Osteocyte (in vitro differentiated cells): ENCODE data around the gene MAPRE3. TPM values are rescaled to one million over a fixed set of nuclear protein-coding genes. Genes with fewer than 3 reads are reported as not detected.

Experiments used
- DNase-seq: peaks from one replicate; pipeline ENCODE4 v3.0.0; 2021; ENCODE audit warnings: mixed read lengths; ENCODE audit not compliant: unreplicated experiment; ENCODE audit errors: extremely low spot score
- H3K27ac Mint-ChIP-seq: one replicate; pipeline ENCODE4 v1.8.0; 2021; ENCODE audit warnings: mild to moderate bottlenecking, mixed read lengths; ENCODE audit not compliant: unreplicated experiment
- H3K27me3 Mint-ChIP-seq: one replicate; pipeline ENCODE4 v1.8.0; 2021; ENCODE audit warnings: mixed read lengths; ENCODE audit not compliant: unreplicated experiment
- H3K36me3 Mint-ChIP-seq: one replicate; pipeline ENCODE4 v1.8.0; 2021; ENCODE audit warnings: mixed read lengths; ENCODE audit not compliant: unreplicated experiment
- H3K4me1 Mint-ChIP-seq: one replicate; pipeline ENCODE4 v1.8.0; 2021; ENCODE audit warnings: mixed read lengths; ENCODE audit not compliant: unreplicated experiment
- H3K4me3 Mint-ChIP-seq: one replicate; pipeline ENCODE4 v1.8.0; 2021; ENCODE audit warnings: mild to moderate bottlenecking, moderate library complexity, mixed read lengths; ENCODE audit not compliant: unreplicated experiment
- H3K9me3 Mint-ChIP-seq: one replicate; pipeline ENCODE4 v1.8.0; 2021; ENCODE audit warnings: mixed read lengths; ENCODE audit not compliant: unreplicated experiment
- CTCF ChIP-seq: fragments of 200-600 bp; sonication (generic); IDR thresholded peaks from 2 replicates; pipeline ENCODE4 v1.5.0; 2021; ENCODE audit warnings: antibody characterized with exemption, mild to moderate bottlenecking, moderate library complexity
- total RNA-seq: library from RNA; stranded (reverse); gene quantifications from 2 replicates; pipeline ENCODE4 v1.2.1, GENCODE V29; 2021

Gene MAPRE3
- total RNA-seq, 1 donor from 2014 or later: 9.4 TPM

GRCh38 chr2:26934335-26934724 lies 36.1 kb upstream of the MAPRE3 start:
- Mint-ChIP-seq H3K4me3 (no peak overlapping the region), H3K4me1 (no peaks in the 10 kb centered on the region), H3K27me3 (peaks cover 30% of the 10 kb centered on the region), H3K27ac (no peak overlapping the region), H3K36me3 (no peaks in the 10 kb centered on the region), H3K9me3 (no peaks in the 10 kb centered on the region)
- TF ChIP-seq CTCF: no peak
- DNase-seq: peak; percentile 73

GRCh38 chr2:26934985-26935384 lies 35.5 kb upstream of the MAPRE3 start:
- no peak overlapping the region for H3K4me3 Mint-ChIP-seq
- H3K27me3 Mint-ChIP-seq: peaks cover 31% of the 10 kb centered on the region
- TF ChIP-seq CTCF: no peak
- no peak for DNase-seq
- H3K9me3 Mint-ChIP-seq: no peaks in the 10 kb centered on the region
- no peaks in the 10 kb centered on the region for H3K36me3 Mint-ChIP-seq
- no peaks in the 10 kb centered on the region for H3K4me1 Mint-ChIP-seq
- H3K27ac Mint-ChIP-seq: no peak overlapping the region

GRCh38 chr2:26936855-26937254 lies 33.6 kb upstream of the MAPRE3 start:
- Mint-ChIP-seq H3K27ac (no peak overlapping the region), H3K9me3 (no peaks in the 10 kb centered on the region), H3K4me1 (no peaks in the 10 kb centered on the region), H3K4me3 (no peak overlapping the region), H3K36me3 (no peaks in the 10 kb centered on the region), H3K27me3 (peaks cover 31% of the 10 kb centered on the region)
- DNase-seq: no peak
- TF ChIP-seq CTCF: no peak

GRCh38 chr2:26938399-26939118 lies 31.9 kb upstream of the MAPRE3 start:
- no peak for TF ChIP-seq CTCF
- Mint-ChIP-seq H3K9me3 (no peaks in the 10 kb centered on the region), H3K36me3 (no peaks in the 10 kb centered on the region), H3K27ac (no peak overlapping the region), H3K4me3 (no peak overlapping the region), H3K27me3 (peaks cover 26% of the 10 kb centered on the region), H3K4me1 (no peaks in the 10 kb centered on the region)
- no peak for DNase-seq

GRCh38 chr2:26940001-26940400 lies 30.4 kb upstream of the MAPRE3 start:
- Mint-ChIP-seq H3K27me3 (peaks cover 16% of the 10 kb centered on the region), H3K27ac (no peak overlapping the region), H3K36me3 (no peaks in the 10 kb centered on the region), H3K9me3 (no peaks in the 10 kb centered on the region), H3K4me3 (no peak overlapping the region), H3K4me1 (no peaks in the 10 kb centered on the region)
- TF ChIP-seq CTCF: no peak
- DNase-seq: no peak
